GM12865 (cell line): ENCODE results near the gene NOP16.

Source experiments
- DNase-seq: peaks from one replicate; pipeline ENCODE4 v3.0.0; 2010; ENCODE audit warnings: low read depth
- H3K4me3 ChIP-seq: 2 replicates; pipeline ENCODE4 v1.5.1; 2011; ENCODE audit warnings: mild to moderate bottlenecking, low read depth, low read length, control low read depth
- CTCF ChIP-seq: IDR thresholded peaks from 2 replicates; pipeline ENCODE4 v1.5.1; 2011; ENCODE audit warnings: low read length, control low read depth, low read depth, inconsistent platforms; ENCODE audit not compliant: insufficient read depth; ENCODE audit errors: missing control alignments

Gene NOP16

GRCh38 chr5:176386491-176386890, 1.9 kb downstream of the NOP16 start:
- peak overlapping the region; percentile 96 for H3K4me3 ChIP-seq
- no peak for DNase-seq
- TF ChIP-seq CTCF, result no peak

GRCh38 chr5:176384991-176385390, 3.4 kb downstream of the NOP16 start:
- TF ChIP-seq CTCF, result no peak
- H3K4me3 ChIP-seq, result no peak overlapping the region
- DNase-seq, result no peak

- no peak for TF ChIP-seq CTCF
- DNase-seq, result no peak
- no peak overlapping the region for H3K4me3 ChIP-seq
These were observed 4.0 kb downstream of the NOP16 start for GRCh38 chr5:176384366-176384930.

GRCh38 chr5:176383961-176384360, 4.4 kb downstream of the NOP16 start:
- DNase-seq, result no peak
- H3K4me3 ChIP-seq, result no peak overlapping the region
- TF ChIP-seq CTCF, result no peak

GRCh38 chr5:176383248-176383905, 5.0 kb downstream of the NOP16 start:
- no peak for TF ChIP-seq CTCF
- DNase-seq, result no peak
- no peak overlapping the region for H3K4me3 ChIP-seq

- DNase-seq, result no peak
- no peak overlapping the region for H3K4me3 ChIP-seq
- TF ChIP-seq CTCF, result no peak
These were observed 5.7 kb downstream of the NOP16 start for GRCh38 chr5:176382721-176383120.

- no peak for TF ChIP-seq CTCF
These were observed 6.4 kb downstream of the NOP16 start for GRCh38 chr5:176381979-176382378.

More at GRCh38 chr5:176381979-176382378, 6.4 kb downstream of the NOP16 start:
- no peak overlapping the region for H3K4me3 ChIP-seq
- DNase-seq, result no peak
